Kasumi-1 (cell line): ENCODE measurements around the gene LDLRAD1.
"Not testable (repeated sequence)": the region's sequence is repeated elsewhere in the genome, so short reads cannot be mapped to it uniquely, and the experiment has no call there.

Experiments
- DNase-seq, 2 experiments: peaks; one replicate each; lab custom pipeline; 2025; lab: John Stamatoyannopoulos, UW

LDLRAD1 gene

DNA sequence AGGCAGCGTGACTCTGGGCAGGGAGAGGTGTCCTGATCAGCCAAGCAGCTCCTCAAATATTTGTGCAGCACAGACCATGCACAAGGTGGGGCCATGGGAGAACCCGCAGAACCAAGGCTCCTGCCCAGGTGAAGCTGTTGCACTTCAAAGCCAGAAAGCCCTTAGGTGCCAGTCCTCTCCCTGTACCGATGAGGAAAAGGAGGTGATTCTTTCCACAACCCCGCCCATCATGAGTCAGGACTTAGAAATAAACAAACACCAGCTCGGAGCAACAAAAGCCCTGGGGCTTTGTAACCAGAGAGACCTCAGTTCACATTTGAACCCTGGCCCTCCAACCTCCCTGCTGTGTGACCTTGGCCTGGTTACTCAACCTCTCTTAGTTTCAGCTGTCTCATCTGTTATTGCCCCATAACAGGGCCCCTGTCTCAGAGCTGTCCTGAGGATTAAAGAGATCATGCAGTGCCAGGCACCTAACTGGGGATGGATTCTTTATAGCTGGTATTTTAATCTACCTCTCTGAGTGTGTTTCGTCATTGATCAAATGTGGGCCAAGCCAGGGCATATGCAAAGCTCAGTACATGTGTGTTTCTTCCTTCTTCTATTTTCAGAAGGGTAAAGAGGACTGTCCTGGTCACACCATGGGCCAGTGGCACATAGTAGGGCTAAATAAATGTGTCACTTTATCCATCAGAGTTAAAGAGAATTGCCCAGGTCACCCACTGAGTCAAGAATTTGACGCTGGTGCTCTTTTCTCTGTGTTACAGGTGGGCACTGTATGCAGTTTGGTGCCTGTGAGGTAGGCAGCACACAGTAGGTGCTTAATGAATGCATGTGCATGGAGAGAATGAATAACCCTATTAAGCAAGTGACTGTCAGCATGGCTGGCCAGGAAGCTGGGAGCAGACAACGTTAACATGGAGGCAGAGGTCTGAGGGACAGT lies 1.4 kb downstream of the LDLRAD1 start:
- no peak for DNase-seq

DNA sequence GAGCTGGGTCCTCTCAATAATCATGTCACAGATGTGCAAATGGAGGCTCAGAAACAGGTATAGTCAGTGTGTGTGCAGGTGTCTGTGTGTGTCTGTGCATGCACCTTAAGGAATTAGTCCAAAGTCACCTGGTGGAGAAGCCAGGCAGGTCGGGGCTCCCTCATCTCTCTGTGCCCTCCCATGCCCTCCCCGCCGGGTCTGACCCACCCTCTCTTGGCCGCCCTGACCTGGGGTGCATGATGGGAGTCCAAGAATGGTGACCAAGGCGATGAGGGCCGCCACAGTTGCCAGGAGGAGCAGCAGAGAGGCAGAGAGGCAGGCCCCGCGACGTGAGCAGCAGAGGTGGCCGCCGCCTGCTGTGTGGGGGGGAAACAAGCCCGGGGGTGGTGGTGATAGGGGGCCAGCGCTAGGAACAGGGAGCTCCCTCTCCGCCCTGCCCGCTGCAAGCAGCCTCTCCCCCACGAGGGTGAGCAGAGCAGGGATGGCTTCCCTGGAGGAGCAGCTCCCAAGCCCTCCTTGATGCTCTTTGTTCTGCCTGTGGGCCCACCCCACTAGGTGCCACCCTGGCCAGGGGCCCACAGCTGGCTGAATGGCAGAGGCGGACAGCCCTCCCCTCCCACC lies 3.9 kb downstream of the LDLRAD1 start:
- DNase-seq, result no peak

GRCh38 chr1:54013393-54014008 lies 4.5 kb downstream of the LDLRAD1 start:
- no peak for DNase-seq

GRCh38 chr1:54012863-54013262 lies 5.1 kb downstream of the LDLRAD1 start:
- DNase-seq, result no peak

DNA sequence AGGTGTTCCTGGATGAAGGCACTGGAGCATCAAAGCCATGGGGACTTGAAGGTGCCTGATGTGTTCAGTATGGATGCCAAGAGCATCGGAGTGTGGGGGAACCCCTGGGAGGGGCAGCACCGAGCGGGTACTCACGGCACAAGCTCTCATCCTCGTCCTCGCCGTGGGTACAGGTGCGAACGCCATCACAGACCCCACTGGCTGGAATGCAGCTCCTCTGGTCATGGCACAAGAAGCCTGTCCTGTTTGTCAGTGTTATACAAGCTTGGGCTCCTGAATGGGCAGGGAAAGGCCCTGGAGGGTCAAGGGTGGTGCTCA lies 6.0 kb downstream of the LDLRAD1 start:
- DNase-seq, result no peak

- no peak for DNase-seq
Measured at GRCh38 chr1:54011316-54012007, 6.5 kb downstream of the LDLRAD1 start.

DNA sequence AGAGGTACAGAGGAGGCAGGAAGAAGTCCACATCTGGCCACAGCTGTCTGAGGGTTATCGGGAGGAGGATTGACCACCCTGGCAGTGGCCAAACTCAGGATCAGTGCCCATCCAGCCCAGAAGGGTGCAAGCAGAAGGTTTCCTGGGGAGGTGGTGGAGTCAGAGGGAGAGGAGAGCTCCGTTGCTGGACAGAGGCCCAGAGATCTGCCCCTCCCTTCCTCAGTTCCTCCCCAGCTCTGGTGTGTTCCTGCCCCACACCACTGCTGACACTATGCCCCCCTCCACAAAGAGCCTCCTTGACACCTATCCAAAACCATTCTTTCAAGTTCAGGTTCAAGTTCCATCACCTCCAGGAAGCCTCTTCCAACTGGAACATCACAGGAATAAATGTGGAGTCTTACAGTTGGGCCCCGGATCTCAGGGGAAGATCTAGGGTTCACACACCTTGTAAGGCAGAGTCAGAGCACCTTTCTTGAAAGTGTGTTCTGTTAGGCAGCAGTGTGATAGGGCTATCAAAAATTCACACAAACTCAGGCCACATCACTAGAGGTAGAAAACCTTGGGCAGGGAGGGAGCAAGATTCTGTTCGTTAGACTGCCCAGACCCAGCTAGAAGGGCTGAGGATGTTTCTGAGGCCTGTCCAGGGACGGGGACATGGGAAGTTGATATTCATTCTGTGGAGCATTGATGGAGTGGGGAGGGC lies 7.4 kb downstream of the LDLRAD1 start:
- no peak for DNase-seq

DNA sequence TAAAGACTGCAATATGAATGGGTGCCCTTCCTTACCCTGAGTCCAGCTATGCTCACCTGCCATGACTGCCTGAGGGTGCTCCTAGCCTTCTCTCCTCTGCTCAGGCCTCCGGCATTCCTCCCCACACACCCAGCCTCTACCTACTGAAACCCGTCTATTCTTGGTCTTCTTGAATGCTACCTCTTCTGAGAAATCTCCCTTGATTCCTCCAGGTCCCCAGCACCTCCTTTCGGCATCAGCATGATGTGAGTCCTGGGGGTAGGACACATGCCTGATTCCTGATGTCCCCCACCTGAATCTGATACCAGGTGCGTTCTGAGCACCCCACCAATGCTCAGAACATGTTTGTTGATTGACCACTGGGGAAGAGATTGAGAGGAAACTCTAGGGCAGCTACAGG lies 8.6 kb downstream of the LDLRAD1 start:
- DNase-seq, result no peak

DNA sequence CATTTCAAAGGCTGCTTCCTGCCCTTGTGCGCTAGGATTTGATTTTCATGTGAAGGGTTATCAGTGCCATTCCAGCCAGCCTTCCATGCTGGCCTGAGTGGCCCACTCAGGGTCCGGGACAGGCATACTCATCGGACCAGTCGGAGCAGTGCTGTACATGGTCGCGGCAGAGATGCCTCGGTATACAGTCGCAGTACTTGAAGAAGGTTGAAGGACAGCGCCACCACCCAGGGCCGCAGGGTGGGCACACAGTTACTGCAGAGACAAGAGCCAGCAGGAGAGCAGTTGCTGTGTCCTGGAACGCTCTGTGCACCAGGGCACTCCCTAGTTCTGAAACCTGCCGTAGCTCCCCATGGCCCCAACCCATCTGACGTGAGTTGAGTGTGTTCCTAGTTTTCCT lies 9.1 kb downstream of the LDLRAD1 start:
- DNase-seq, result no peak

DNA sequence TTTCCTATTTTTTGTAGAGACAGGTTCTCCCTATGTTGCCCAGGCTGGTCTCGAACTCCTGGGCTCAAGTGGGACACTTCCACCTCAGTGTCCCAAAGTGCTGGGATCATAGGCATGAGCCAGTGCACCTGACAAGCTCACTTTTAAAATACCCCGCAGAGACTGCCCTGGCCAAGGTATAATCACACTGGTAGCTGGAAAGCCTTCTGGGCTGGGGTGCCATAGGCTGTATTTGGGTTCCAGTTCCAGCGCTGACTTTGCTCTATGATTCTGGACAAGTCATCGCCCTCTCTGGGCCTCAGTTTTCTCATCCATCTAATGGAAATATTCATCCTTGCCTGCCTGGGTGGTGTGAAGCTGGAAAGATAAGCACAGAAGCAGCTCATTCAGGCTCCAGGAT lies 10.4 kb downstream of the LDLRAD1 start:
- no peak for DNase-seq

GRCh38 chr1:54006508-54006907 lies 11.5 kb downstream of the LDLRAD1 start:
- DNase-seq, result no peak

GRCh38 chr1:54004481-54005049 lies 13.4 kb downstream of the LDLRAD1 start:
- DNase-seq, result no peak

- DNase-seq, result not testable (repeated sequence)
Measured at GRCh38 chr1:54003750-54004480, 14.1 kb downstream of the LDLRAD1 start.

DNA sequence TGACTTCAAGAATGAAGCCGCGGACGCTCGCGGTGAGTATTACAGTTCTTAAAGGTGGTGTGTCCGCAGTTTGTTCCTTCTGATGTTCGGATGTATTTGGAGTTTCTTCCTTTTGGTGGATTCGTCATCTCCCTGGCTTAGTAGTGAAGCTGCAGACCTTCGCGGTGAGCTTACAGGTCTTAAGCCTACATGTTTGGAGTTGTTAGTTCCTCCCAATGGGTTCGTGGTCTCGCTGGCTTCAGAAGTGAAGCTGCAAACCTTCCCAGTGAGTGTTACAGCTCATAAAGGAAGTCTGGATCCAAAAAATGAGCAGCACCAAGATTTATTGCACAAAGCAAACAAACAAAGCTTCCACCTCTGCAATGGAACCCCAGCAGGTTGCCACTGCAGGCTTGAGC lies 14.7 kb downstream of the LDLRAD1 start:
- DNase-seq, result no peak

DNA sequence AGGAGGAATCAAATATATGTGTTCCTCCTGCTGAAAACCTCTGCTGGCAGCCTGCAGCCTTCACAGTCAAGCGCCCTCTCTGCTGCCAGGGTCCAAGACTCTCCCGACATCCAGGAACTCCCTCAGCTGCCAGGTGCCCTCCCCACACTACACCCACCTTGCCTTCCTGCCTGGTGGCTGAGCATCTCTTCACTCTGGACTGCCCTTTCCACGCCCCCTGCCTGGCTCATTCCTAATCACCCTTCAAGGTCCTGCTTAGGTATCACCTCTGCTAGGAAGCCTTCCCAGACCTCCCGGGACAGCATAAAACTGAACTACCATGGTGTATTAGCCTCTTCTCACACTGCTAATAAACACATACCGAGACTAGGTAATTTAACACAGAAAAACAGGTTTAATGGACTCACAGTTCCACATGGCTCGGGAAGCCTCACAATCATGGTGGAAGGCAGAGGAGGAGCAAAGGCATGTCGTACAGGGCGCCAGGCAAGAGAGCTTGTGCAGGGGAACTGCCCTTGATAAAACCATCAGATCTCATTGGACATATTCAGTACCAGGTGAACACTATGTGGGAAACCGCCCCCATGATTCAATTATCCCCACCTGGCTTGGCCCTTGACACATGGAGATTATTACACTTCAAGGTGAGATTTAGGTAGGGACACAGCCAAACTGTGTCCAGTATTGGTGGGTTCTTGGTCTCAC lies 15.3 kb downstream of the LDLRAD1 start:
- DNase-seq, result no peak

DNA sequence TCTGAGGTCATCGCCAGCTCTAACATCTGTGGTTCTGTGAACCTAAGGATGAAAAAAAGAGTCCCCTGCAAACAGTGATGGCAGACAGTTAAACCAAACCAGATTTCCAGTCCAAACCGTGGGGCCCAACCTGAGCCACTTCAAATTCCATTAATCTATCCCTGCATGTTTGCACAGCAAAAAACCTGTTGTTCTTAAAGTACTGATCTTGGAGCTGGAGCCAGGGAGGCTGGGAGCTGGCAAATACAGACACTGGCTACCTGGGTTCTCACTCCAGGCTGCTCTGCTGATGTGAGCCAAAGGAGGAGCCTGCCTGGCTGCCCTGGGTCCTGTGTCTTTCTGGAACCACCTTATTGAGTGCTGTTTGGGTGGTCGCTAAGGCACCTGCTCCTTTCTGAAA lies 16.4 kb downstream of the LDLRAD1 start:
- no peak for DNase-seq

DNA sequence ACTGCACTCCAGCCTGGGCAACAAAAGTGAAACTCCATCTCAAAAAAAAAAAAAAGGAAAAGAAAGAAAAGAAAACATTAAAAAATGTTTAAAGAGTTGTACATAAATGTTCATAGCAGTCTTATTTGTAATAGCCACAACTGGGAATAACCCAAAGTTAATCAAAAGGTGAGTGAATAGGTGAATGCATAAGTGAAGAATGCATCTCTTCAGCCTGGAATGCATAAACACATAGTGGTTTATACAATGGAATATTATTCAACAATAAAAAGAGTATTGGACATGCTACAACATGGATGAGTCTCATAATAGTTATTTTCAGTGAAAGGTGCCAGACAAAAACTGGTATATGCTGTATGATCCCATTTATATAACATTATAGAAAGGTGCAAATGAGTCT lies 18.1 kb downstream of the LDLRAD1 start:
- DNase-seq, result no peak

DNA sequence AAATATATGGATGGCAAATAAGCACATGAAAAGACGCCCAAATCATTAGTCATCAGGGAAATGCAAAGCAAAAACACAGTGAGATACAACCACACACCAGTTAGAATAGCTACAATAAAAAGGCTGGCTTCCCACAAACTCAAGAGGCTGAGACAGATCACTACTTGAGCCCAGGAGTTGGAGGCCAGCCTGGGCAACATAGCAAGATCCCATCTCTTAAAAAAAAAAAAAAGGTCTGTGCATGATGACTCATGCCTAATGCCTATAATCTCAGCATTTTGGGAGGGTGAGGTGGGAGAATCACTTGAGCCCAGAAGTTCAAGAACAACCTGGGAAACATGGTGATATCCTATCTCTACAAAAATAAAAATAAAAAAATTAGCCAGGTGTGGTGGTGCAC lies 19.8 kb downstream of the LDLRAD1 start:
- DNase-seq, result no peak

- DNase-seq, result no peak
Measured at GRCh38 chr1:53995683-53996082, 22.3 kb downstream of the LDLRAD1 start.

DNA sequence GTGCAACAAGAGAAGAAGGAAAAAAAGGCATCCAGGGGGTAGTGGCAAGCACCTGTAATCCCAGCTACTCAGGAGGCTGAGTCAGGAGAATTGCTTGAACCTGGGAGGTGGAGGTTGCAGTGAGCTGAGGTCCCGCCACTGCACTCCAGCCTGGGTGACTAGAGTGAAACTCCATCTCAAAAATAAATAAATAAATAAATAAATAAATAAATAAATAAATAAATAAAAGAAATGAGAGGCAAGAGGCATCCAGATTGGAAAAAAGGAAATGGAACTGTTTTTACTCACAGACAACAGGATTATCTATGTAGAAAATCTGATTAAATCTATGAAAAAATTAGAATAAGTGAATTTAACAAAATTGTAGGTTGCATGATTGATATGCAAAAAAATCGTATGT lies 23.5 kb downstream of the LDLRAD1 start:
- DNase-seq, result not testable (repeated sequence)
